ENCODE results near the gene APOC3.
"Not testable (repeated sequence)": the region's sequence is repeated elsewhere in the genome, so short reads cannot be mapped to it uniquely, and the experiment has no call there.

Gene APOC3

GRCh38 chr11:116832350-116833290 lies 2.9 kb downstream of the APOC3 start:
- DNase-seq, result no peak

DNA sequence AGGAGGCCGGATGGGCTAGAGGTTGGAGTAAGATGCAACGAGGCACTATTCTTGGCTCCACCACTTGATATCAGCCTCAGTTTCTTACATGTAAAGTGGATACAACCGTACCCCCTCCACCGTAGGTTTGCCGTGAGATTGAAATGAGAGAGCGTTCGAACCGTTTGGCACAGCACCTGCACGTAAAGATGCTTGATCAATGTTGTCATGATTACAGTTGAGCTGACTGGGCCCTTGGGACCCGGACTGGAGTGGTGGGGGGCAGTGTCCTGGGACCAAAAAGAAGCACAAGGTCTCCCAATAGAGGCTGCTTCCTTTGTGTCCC lies 3.7 kb downstream of the APOC3 start:
- no peak for DNase-seq

DNA sequence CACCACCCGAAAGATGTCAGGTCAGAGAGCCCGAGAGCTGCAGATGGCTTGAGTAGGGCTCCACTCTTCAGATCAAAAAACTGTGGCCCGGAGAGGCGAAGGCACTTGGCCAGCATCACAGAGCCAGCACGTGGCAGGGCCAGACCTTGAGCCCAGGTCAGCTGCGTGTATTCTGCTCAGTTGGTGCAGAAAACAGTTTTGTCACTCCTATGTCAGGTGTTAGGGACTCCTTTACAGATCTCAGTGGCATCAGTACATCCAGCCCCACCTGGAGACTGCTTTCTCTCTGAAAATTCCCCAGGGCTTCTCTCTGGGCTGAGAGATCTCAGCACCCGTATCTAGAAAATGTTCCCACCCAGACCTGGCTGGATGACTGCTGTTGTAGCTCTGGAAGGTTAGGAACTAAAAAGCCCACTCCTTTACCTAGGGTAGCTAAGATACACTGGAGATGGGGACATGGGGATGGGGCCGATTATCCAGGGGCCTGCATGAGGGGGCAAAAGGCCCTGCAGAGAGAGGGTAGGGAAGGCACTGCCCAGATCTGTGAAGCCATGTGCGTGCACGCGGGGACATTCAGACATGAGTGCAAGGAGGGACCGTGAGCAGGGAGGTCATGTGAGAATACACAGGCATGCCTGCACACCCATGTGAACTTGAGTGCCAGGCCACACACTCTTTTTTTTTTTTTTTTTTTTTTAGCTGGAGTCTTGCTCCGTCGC lies 4.3 kb downstream of the APOC3 start:
- no peak for DNase-seq

- DNase-seq, result not testable (repeated sequence)
Measured at GRCh38 chr11:116834535-116835041, 4.9 kb downstream of the APOC3 start.

DNA sequence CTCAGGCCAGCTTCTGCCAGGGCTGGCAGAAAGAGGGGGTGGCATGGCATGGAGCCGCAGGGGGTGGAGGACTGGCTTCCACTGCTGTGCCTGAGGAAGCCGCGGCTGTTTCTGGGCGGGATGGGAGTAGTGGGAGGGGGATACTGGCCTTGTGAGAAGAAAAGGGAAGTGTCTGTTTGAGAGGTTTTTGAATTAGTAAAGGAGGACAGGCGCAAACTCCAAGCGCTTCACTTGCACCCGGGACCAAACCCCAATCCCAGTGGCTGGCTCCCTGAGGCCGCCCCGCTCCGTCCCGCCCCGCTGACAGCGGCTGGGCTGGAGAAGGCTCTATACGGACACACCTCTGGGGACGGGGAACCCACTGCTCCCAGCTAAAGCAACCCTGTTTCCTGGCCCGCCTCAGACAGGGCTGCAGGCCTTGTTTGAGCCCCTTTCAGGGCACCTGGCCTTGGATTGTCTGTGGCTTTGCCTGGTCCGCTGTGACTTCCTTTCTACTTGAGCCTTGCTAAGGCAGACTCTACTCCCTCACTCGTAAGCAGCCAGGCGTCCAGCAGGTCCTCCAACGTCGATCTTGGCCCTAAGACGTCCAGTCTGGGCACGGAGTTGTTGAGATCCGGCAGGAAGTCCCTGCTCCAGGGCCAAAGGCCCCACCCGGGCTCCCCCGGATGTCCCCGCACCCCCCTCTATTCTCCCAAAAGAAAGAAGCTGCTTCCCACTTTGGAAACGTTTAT lies 5.5 kb downstream of the APOC3 start:
- DNase-seq, result no peak

DNA sequence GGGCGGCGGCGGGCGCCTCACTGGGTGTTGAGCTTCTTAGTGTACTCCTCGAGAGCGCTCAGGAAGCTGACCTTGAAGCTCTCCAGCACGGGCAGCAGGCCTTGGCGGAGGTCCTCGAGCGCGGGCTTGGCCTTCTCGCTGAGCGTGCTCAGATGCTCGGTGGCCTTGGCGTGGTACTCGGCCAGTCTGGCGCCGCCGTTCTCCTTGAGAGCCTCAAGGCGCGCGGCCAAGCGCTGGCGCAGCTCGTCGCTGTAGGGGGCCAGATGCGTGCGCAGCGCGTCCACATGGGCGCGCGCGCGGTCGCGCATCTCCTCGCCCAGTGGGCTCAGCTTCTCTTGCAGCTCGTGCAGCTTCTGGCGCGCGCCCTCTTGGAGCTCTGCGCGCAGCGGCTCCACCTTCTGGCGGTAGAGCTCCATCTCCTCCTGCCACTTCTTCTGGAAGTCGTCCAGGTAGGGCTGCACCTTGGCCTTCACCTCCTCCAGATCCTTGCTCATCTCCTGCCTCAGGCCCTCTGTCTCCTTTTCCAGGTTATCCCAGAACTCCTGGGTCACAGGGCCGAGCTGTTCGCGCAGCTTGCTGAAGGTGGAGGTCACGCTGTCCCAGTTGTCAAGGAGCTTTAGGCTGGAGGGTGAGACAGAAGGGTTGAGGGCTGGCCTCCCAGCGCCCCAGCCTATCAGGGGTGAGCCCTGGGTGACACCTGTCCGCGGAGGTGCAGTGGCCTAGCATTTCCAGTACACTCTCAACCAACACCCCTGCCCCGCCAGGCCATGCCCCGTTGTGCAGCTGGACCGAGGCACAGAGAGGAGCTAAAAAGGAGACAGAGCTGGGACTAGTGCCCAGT lies 6.3 kb downstream of the APOC3 start:
- DNase-seq, result peak; percentile 95

- no peak for DNase-seq
Measured at GRCh38 chr11:116836632-116836991, 6.9 kb downstream of the APOC3 start.

GRCh38 chr11:116837231-116838091 lies 7.8 kb downstream of the APOC3 start, which contains the start of gene APOA1:
APOA1 (minus strand) TSS chr11:116837622; CDS start chr11:116837387, 235 bp downstream.
- no peak for DNase-seq

- DNase-seq, result no peak
Measured at GRCh38 chr11:116838321-116839084, 8.8 kb downstream of the APOC3 start.

DNA sequence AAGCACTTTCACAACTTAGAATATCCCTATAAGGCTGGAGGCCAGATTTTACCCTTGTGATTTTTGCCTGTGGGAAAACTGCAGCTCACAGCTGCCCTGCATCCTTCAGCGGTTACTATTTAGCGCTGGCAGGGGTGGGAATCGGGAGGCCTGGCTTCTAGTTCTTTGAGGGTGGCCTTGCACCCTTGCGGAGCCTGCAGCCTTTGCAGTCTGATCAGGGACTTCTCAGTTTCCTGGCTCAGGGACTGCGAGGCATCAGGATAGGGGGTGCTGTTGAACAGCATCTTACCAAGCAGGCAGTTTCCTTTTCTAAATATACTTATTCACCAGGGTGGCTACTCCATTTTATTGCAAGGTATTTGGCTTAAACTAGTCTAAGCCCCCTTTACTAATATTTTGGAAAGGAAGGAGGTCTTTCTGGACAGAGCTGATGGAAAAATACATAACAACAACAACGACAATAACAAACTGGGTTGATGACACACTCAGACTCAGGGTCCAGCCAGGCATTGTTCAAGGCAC lies 10.6 kb downstream of the APOC3 start:
- no peak for DNase-seq

DNA sequence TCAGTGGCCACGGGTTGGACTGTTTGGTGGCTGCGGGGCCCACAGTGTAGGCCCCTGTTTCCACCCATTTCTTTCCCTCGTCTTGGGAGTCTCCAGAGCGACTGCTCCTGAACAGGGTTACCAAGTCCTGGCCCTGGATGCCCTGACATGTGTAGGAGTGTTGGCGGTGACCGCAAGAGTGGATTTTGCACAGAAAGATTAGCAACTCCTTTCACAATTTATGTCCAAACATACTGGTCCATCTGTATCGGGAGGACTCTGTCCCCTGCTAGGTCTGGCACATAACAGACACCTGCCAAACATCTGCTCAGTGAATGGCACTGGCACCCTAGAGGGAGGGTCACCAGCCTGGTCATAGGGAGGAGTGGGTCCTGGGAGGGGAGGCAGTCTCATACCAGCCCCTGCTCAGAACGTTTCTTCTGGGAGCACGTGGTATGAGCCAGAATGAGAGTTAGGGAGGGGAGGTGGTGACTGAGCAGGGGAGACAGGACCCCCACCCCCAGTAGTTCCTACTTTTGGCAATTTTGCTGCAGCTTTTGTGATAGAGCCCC lies 11.1 kb downstream of the APOC3 start:
- DNase-seq, result no peak

GRCh38 chr11:116842117-116842516 lies 12.4 kb downstream of the APOC3 start:
- no peak for DNase-seq

DNA sequence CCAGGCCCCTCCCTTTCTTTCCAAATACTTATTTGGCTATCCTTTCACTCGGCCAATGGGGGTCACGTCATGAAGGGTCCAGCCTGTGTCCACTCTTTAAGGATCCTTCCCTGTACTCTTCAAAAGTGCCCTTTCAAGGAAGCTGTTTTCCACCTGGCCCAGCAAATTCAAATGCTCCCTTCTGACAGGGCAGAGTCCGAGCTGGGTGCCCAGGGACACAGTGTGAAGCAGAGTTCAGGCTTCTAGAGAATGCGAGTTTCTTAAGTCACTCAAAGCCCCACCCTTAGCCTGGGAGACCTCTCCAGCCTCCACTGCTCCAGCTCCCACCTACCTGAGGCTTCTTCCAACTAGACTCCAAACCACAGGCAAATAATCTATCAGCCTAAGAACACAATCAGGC lies 13.2 kb downstream of the APOC3 start:
- DNase-seq, result no peak

GRCh38 chr11:116843661-116844060 lies 14.0 kb downstream of the APOC3 start:
- DNase-seq, result no peak

DNA sequence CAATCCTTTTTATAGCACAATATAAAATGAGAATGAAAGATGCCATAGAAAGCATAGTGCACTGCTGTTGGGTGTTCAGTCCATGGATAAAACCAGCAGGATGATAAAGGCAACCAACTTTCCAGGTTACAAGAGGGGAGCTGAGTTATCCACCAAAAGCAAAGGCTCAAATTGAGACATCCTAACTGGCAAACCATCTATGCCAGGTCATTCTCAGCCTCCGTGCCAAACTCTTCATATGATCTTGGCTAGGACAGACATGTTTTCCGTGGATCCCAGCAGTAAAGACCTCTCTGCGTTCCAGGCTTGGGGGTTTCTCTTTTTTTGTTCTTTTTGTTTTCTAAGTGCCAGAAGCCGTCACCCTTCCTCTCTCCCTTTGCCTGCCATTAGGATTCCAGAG lies 15.0 kb downstream of the APOC3 start:
- no peak for DNase-seq

- DNase-seq, result no peak
Measured at GRCh38 chr11:116847612-116848011, 17.9 kb downstream of the APOC3 start.

GRCh38 chr11:116849060-116849459 lies 19.4 kb downstream of the APOC3 start:
- no peak for DNase-seq

- no peak for DNase-seq
Measured at GRCh38 chr11:116849486-116849885, 19.8 kb downstream of the APOC3 start.

DNA sequence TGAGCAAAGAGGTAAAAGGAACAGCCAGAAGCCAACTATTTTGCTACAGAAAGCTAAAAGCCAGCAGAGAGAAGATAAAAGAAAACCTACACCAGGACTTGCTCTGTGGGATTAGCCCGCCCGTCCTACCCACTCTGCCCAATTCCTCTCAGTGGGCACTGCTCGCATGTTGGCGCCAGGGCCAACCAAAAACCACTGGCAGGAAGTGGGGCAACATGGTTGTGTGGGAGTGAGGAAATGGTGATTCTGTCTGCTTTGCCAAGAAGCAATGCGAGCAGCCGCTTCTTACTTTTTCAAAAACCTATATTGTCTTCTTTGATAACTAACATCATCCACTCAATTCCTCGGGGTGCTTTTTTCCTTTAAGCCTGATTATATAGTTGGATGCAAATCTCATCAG lies 21.9 kb downstream of the APOC3 start:
- DNase-seq, result no peak

Data from NCI-H1092 (cell line).